CD4-positive, alpha-beta T cell (primary cell): Measurements from ENCODE around the gene FAM184B. TPM values are rescaled to one million over a fixed set of nuclear protein-coding genes. Genes with fewer than 3 reads are reported as not detected.
"Not testable (repeated sequence)": the region's sequence is repeated elsewhere in the genome, so short reads cannot be mapped to it uniquely, and the experiment has no call there.

Experiments
- ATAC-seq: fragments of 200-7000 bp; cut with Tn5 transposase; one replicate; pipeline ENCODE4 v1.10.0; 2022; ENCODE audit warnings: mild to moderate bottlenecking; ENCODE audit not compliant: poor library complexity
- CTCF ChIA-PET: fragments of 350-600 bp; sonication (Branson Sonifier 250); formaldehyde crosslinking; loops from one replicate; lab custom pipeline; 2021; ENCODE audit warnings: antibody characterized with exemption, inconsistent platforms; lab: Charles Lee
- POLR2A ChIA-PET: fragments of 350-600 bp; sonication (Branson Sonifier 250); formaldehyde crosslinking; loops from one replicate; lab custom pipeline; 2021; ENCODE audit warnings: antibody characterized with exemption, inconsistent platforms; lab: Charles Lee
- DNase-seq, 14 experiments: peaks; one replicate each; pipeline ENCODE4 v3.0.0-alpha.2; 2013 to 2020; ENCODE audit warnings: mixed read lengths in 2 of 14
- H3K27ac ChIP-seq, 2 donors: one replicate each; pipeline versions ENCODE4 v1.5.1 to v1.7.0; 2013; ENCODE audit warnings: low read length in 2 of 2, low read depth in 1 of 2, mild to moderate bottlenecking in 1 of 2
- H3K27me3 ChIP-seq, 2 experiments: 1 replicate in 1 of 2; 2 replicates in 1 of 2; pipeline versions ENCODE4 v1.6.1 to v1.7.0; 2013; ENCODE audit warnings: low read length in 2 of 2, control low read depth in 1 of 2, mild to moderate bottlenecking in 1 of 2, moderate library complexity in 1 of 2; ENCODE audit not compliant: insufficient read depth in 2 of 2, control insufficient read depth in 1 of 2
- H3K36me3 ChIP-seq: one replicate; pipeline ENCODE4 v1.6.1; 2013; ENCODE audit warnings: low read length, control low read depth; ENCODE audit not compliant: insufficient read depth
- H3K4me1 ChIP-seq: one replicate; pipeline ENCODE4 v1.6.1; 2013; ENCODE audit warnings: low read length, control low read depth; ENCODE audit not compliant: insufficient read depth
- H3K4me3 ChIP-seq: one replicate; pipeline ENCODE4 v1.5.1; 2013; ENCODE audit warnings: mild to moderate bottlenecking, low read length, moderate library complexity
- H3K9me3 ChIP-seq, 2 experiments: 1 replicate in 1 of 2; 2 replicates in 1 of 2; pipeline versions ENCODE4 v1.6.1 to v1.7.0; 2013; ENCODE audit warnings: low read length in 2 of 2, mild to moderate bottlenecking in 2 of 2, control low read depth in 1 of 2, moderate library complexity in 1 of 2; ENCODE audit not compliant: control insufficient read depth in 1 of 2, insufficient read depth in 1 of 2
- H3K27ac Mint-ChIP-seq: one replicate; pipeline ENCODE4 v1.8.0; 2020; ENCODE audit warnings: mixed read lengths
- H3K27me3 Mint-ChIP-seq: one replicate; pipeline ENCODE4 v1.8.0; 2021; ENCODE audit warnings: mixed read lengths
- H3K36me3 Mint-ChIP-seq: one replicate; pipeline ENCODE4 v1.8.0; 2021; ENCODE audit warnings: low read depth, mixed read lengths
- H3K4me1 Mint-ChIP-seq: one replicate; pipeline ENCODE4 v1.8.0; 2021; ENCODE audit warnings: low read depth, mixed read lengths
- H3K4me3 Mint-ChIP-seq: one replicate; pipeline ENCODE4 v1.8.0; 2020; ENCODE audit warnings: mild to moderate bottlenecking, mixed read lengths
- H3K9me3 Mint-ChIP-seq: one replicate; pipeline ENCODE4 v1.8.0; 2020; ENCODE audit warnings: mixed read lengths
- intact Hi-C, 2 experiments: fragments of 100-400 bp; cut with DNase I in 1 of 2; cut with micrococcal nuclease in 1 of 2; formaldehyde crosslinking; loops; one replicate each; pipeline versions ENCODE4 v1.15.1 to v1.9.0; 2023 to 2025; cut with DNase I, micrococcal nuclease
- total RNA-seq, 174 experiments: library from RNA in 2 of 174; stranded (reverse) in 2 of 174; gene quantifications; one replicate each; pipeline ENCODE4 v1.2.3 and lab custom pipeline; 2021 to 2026
- TF ChIP-seq, protein P1 (sequence below): fragments of 200-600 bp; IDR thresholded peaks from one replicate; pipeline ENCODE4 v1.8.0; 2022; ENCODE audit warnings: antibody characterized with exemption, mild to moderate bottlenecking

The FAM184B gene
- total RNA-seq, 2 experiments from 2014 or later = not detected

DNA sequence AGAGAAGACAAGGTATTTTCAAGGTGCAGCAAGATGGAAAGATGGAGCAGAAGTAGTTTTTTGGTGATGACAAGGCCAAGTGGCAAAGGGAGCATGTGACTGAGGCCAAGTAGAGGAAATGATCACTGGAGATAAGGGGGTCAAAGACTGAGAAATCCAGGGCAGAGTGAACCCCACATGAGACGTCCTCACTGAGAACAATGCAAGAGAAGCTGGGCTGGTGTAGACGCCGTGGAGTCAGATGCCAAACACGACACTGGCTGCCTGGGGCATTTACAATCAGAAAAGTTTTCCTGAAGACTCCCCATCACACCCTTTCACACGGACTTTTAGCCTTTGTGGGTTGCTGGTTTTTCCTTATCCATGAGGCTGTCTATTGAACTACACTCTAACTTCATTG, 69.3 kb downstream of the FAM184B start:
- POLR2A ChIA-PET = no interaction called here
- no peaks in the 10 kb centered on the region for H3K36me3 ChIP-seq

DNA sequence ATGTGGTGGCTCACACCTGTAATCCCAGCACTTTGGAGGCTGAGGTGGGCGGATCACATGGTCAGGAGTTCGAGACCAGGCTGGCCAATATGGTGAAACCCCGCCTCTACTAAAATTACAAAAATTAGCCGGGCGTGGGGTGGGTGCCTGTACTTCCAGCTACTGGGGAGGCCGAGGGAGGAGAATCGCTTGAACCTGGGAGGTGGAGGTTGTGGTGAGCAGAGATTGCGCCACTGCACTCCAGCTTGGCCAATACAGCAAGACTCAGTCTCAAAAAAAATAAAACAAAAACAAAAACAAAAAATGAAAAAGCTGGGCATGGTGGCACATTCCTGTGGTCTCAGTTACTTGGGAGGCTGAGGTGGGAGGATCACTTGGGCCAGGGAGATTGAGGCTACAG, 70.2 kb downstream of the FAM184B start:
- H3K36me3 ChIP-seq, H3K4me3 Mint-ChIP-seq, H3K4me3 ChIP-seq, DNase-seq, H3K36me3 Mint-ChIP-seq, H3K27ac Mint-ChIP-seq, ATAC-seq, H3K9me3 ChIP-seq, POLR2A ChIA-PET, intact Hi-C loops, H3K27ac ChIP-seq, H3K4me1 ChIP-seq, H3K9me3 Mint-ChIP-seq, H3K27me3 ChIP-seq, H3K4me1 Mint-ChIP-seq, CTCF ChIA-PET: not testable (repeated sequence)
- peaks cover 13% of the 10 kb centered on the region for H3K27me3 Mint-ChIP-seq

More for the DNA sequence above, 69.3 kb downstream of the FAM184B start:
- no peak for ATAC-seq
- Mint-ChIP-seq H3K36me3 (no peaks in the 10 kb centered on the region), H3K4me3 (no peak overlapping the region), H3K27me3 (peaks cover 13% of the 10 kb centered on the region), H3K27ac (no peak overlapping the region), H3K4me1 (no peaks in the 10 kb centered on the region), H3K9me3 (no peaks in the 10 kb centered on the region)
- no peak for DNase-seq
- Histone ChIP-seq H3K27ac (no peak overlapping the region), H3K4me3 (no peak overlapping the region), H3K4me1 (no peaks in the 10 kb centered on the region), H3K27me3 (no peaks in the 10 kb centered on the region), H3K9me3 (peaks cover 0 to 7% of the 10 kb centered on the region in 2 experiments)
- intact Hi-C loops = no loop called here
- TF ChIP-seq, protein P1, sequence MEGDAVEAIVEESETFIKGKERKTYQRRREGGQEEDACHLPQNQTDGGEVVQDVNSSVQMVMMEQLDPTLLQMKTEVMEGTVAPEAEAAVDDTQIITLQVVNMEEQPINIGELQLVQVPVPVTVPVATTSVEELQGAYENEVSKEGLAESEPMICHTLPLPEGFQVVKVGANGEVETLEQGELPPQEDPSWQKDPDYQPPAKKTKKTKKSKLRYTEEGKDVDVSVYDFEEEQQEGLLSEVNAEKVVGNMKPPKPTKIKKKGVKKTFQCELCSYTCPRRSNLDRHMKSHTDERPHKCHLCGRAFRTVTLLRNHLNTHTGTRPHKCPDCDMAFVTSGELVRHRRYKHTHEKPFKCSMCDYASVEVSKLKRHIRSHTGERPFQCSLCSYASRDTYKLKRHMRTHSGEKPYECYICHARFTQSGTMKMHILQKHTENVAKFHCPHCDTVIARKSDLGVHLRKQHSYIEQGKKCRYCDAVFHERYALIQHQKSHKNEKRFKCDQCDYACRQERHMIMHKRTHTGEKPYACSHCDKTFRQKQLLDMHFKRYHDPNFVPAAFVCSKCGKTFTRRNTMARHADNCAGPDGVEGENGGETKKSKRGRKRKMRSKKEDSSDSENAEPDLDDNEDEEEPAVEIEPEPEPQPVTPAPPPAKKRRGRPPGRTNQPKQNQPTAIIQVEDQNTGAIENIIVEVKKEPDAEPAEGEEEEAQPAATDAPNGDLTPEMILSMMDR = no peak
- CTCF ChIA-PET = no interaction called here

DNA sequence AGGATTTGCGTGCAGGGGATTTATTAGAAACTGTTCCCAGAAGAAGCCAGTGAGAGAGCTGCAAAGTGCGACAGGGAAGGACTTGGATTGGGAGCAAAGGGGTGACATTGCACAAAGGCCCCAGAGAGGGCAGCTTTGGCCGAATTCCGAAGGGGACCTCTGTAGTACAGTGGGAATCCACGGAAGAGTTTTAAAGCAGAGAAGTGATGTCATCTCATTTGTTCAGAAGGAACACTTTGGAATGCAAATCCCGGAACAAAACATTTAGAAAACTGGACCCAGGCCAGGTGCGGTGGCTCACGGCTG, 71.7 kb downstream of the FAM184B start:
- no peaks in the 10 kb centered on the region for H3K36me3 ChIP-seq
- Mint-ChIP-seq H3K27ac (no peak overlapping the region), H3K36me3 (no peaks in the 10 kb centered on the region), H3K4me3 (no peak overlapping the region), H3K4me1 (no peaks in the 10 kb centered on the region), H3K27me3 (peaks cover 13% of the 10 kb centered on the region), H3K9me3 (no peaks in the 10 kb centered on the region)
- CTCF ChIA-PET = no interaction called here
- no peak overlapping the region for H3K4me3 ChIP-seq
- DNase-seq (no peak), ATAC-seq (no peak)
- POLR2A ChIA-PET = no interaction called here
- peaks cover 0 to 7% of the 10 kb centered on the region in 2 experiments for H3K9me3 ChIP-seq
- H3K27me3 ChIP-seq = no peaks in the 10 kb centered on the region
- intact Hi-C loops = no loop called here
- no peak overlapping the region for H3K27ac ChIP-seq
- no peaks in the 10 kb centered on the region for H3K4me1 ChIP-seq
- TF ChIP-seq, protein P1 = no peak

DNA sequence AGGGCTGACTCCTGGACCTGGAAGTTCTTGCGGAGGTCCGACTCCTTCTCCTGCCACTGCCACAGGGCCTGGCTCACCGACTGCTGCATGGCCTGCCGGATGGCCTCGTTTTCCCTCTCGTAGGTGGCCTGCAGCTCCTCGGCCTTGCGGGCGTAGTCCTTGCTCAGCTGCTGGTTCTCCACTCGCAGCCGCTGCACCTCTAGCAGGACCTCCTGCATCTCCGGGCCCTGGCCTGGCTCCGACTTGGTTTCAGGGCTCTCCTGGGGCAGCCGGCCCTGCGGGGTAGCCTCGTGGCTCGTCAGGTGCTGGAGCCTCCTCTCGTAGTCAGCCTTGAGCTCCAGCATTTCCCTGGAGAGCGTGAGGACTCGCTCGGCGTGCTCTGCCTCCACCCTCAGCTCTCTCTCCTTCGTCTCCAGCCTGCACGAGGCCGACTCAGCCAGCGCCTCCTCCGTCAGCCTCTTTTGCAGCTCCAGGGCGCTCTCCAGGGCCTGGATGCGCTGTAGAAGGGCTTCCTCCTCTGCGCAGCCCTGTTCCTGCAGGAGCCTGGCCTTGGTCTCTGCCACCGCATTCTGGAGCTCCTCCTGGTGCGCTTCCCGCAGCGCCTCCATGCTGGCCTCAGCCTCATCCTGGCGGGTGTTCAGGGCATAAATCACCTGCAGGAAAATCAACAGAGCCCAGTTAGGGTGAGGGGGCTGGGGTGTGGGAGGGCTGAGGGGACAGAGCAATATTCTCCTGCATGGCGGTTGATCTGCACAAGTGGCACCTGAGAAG, 72.2 kb downstream of the FAM184B start:
- H3K36me3 Mint-ChIP-seq = no peaks in the 10 kb centered on the region
- no peak for DNase-seq
- no peak overlapping the region for H3K27ac Mint-ChIP-seq
- H3K4me1 ChIP-seq = no peaks in the 10 kb centered on the region
- intact Hi-C loops = no loop called here
- POLR2A ChIA-PET = no interaction called here
- H3K4me3 Mint-ChIP-seq = no peak overlapping the region
- no peaks in the 10 kb centered on the region for H3K27me3 ChIP-seq
- no peak overlapping the region for H3K27ac ChIP-seq
- TF ChIP-seq, protein P1 = no peak
- H3K4me1 Mint-ChIP-seq = no peaks in the 10 kb centered on the region
- H3K4me3 ChIP-seq = no peak overlapping the region
- H3K27me3 Mint-ChIP-seq = peaks cover 13% of the 10 kb centered on the region
- H3K9me3 ChIP-seq = peaks cover 0 to 7% of the 10 kb centered on the region in 2 experiments
- no peak for ATAC-seq
- no peaks in the 10 kb centered on the region for H3K36me3 ChIP-seq
- CTCF ChIA-PET = no interaction called here
- no peaks in the 10 kb centered on the region for H3K9me3 Mint-ChIP-seq
